Liver (tissue), 3 donors: ENCODE measurements around the gene TGM2.

Source experiments
- EGR1 ChIP-seq, 2 donors: IDR thresholded peaks; 2 replicates each; pipeline ENCODE4 v1.6.1; 2016 to 2018; ENCODE audit warnings: antibody characterized with exemption in 2 of 2, low read depth in 2 of 2
- FOXA1 ChIP-seq: IDR thresholded peaks from 2 replicates; pipeline ENCODE4 v1.6.1; 2016; ENCODE audit warnings: antibody characterized with exemption
- GABPA ChIP-seq, 2 donors: IDR thresholded peaks in 1 of 2; conservative IDR thresholded peaks in 1 of 2; 2 replicates each; pipeline ENCODE4 v1.6.1; 2016; ENCODE audit warnings: antibody characterized with exemption in 2 of 2, mild to moderate bottlenecking in 1 of 2, moderate library complexity in 1 of 2
- HNF4A ChIP-seq, 2 donors: conservative IDR thresholded peaks; 2 replicates each; pipeline ENCODE4 v1.6.1; 2016; ENCODE audit warnings: antibody characterized with exemption in 2 of 2, mild to moderate bottlenecking in 2 of 2
- JUND ChIP-seq, 2 donors: IDR thresholded peaks; 2 replicates each; pipeline ENCODE4 v1.6.1; 2016; ENCODE audit warnings: antibody characterized with exemption in 2 of 2
- MAX ChIP-seq: IDR thresholded peaks from 2 replicates; pipeline ENCODE4 v1.6.1; 2016; ENCODE audit warnings: antibody characterized with exemption
- RAD21 ChIP-seq, 2 donors: IDR thresholded peaks; 2 replicates each; pipeline ENCODE4 v1.6.1; 2016; ENCODE audit warnings: antibody characterized with exemption in 2 of 2, mild to moderate bottlenecking in 2 of 2
- REST ChIP-seq: IDR thresholded peaks from 2 replicates; pipeline ENCODE4 v1.6.1; 2016; ENCODE audit warnings: antibody characterized with exemption, mild to moderate bottlenecking
- TAF1 ChIP-seq: conservative IDR thresholded peaks from 2 replicates; pipeline ENCODE4 v1.6.1; 2016; ENCODE audit warnings: antibody characterized with exemption, mild to moderate bottlenecking
- YY1 ChIP-seq: IDR thresholded peaks from 2 replicates; pipeline ENCODE4 v1.6.1; 2016; ENCODE audit warnings: antibody characterized with exemption, mild to moderate bottlenecking
- TF ChIP-seq, protein P1 (sequence below): fragments of 150-350 bp; IDR thresholded peaks from 2 replicates; pipeline ENCODE4 v1.5.1; 2017; ENCODE audit warnings: improper control_type of control experiment, low read depth, low read length; ENCODE audit not compliant: missing input control
- TF ChIP-seq, protein P2 (sequence below): IDR thresholded peaks from 2 replicates; pipeline ENCODE4 v1.6.1; 2016; ENCODE audit warnings: antibody characterized with exemption
- donor health status: healthy.
- donor health status: healthy.

DNA sequence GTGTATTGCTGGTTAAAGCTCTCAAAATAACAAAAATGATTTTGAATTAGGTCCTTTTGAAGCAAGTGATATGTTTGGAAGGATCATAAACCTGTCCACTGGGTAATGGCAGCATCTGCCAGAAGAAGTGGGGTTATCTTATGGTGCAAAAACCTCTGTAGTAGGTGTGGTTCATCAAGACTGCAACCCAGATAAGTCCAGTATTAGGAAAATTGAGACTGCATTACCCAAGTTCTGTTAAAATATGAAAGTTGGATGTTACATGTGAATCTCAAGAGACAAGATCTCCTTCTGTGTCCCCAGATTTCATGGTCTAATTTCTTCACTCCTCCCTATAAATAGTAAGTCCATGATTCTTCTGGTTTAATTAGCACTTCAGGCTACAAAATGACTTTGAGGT, 72.2 kb downstream of the TGM2 start:
- TF ChIP-seq, protein P1, sequence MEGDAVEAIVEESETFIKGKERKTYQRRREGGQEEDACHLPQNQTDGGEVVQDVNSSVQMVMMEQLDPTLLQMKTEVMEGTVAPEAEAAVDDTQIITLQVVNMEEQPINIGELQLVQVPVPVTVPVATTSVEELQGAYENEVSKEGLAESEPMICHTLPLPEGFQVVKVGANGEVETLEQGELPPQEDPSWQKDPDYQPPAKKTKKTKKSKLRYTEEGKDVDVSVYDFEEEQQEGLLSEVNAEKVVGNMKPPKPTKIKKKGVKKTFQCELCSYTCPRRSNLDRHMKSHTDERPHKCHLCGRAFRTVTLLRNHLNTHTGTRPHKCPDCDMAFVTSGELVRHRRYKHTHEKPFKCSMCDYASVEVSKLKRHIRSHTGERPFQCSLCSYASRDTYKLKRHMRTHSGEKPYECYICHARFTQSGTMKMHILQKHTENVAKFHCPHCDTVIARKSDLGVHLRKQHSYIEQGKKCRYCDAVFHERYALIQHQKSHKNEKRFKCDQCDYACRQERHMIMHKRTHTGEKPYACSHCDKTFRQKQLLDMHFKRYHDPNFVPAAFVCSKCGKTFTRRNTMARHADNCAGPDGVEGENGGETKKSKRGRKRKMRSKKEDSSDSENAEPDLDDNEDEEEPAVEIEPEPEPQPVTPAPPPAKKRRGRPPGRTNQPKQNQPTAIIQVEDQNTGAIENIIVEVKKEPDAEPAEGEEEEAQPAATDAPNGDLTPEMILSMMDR = no peak
- TF ChIP-seq FOXA1 (no peak), RAD21 (IDR thresholded peaks at IDR 0.05) (no peak), TAF1 (no peak), MAX (no peak), YY1 (no peak), EGR1 (IDR thresholded peaks at IDR 0.05; ENCODE audit: low read depth in 2 of 2) (no peak), JUND (IDR thresholded peaks at IDR 0.05) (no peak), GABPA (IDR thresholded peaks at IDR 0.05 in 1 of 2, conservative IDR thresholded peaks at IDR 0.05 in 1 of 2) (no peak), REST (no peak), HNF4A (conservative IDR thresholded peaks at IDR 0.05) (no peak)
- TF ChIP-seq, protein P2, sequence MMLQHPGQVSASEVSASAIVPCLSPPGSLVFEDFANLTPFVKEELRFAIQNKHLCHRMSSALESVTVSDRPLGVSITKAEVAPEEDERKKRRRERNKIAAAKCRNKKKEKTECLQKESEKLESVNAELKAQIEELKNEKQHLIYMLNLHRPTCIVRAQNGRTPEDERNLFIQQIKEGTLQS = no peak
